ENCODE results near the gene MARCO.
"Not testable (repeated sequence)": the region's sequence is repeated elsewhere in the genome, so short reads cannot be mapped to it uniquely, and the experiment has no call there.

The MARCO gene

DNA sequence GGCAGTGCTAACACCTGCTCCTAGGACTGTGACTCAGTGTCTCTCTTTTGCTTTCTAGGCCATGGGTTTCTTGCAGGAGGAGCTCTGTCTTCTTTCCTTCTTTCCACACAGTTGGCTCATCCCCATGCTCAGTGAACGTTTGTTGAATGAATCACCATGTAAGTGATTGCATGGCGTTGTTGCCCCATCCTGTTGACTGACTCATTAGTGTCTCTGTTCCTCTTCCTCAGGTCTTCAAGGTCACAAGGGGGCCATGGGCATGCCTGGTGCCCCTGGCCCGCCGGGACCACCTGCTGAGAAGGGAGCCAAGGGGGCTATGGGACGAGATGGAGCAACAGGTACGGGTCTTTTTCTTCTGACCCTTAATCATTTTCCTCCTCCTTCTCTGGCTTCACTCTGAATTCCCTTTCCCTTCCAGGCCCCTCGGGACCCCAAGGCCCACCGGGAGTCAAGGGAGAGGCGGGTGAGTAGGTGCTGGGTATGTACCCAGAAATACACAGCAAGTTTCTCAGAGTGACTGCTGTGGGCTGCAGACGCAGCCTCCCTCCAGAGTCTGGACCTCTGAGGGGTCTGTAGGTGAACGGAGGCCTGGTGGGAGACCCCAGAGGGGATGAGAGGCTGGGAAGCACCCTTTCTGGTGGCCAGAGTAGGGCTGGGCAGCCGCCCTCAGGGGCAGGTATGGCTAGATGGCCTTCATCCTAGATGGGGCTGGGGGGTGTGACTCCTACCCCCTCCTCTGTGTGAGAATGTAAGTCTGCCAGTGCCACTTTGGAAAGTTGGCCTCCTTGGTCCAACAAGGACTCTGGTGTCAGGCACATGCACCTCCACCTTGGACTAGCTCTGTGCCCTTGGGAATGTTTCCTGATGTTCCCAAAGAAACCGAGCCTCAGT is 32.4 kb downstream of the MARCO start:
- no peak for DNase-seq (ENCODE audit: low read depth)

DNA sequence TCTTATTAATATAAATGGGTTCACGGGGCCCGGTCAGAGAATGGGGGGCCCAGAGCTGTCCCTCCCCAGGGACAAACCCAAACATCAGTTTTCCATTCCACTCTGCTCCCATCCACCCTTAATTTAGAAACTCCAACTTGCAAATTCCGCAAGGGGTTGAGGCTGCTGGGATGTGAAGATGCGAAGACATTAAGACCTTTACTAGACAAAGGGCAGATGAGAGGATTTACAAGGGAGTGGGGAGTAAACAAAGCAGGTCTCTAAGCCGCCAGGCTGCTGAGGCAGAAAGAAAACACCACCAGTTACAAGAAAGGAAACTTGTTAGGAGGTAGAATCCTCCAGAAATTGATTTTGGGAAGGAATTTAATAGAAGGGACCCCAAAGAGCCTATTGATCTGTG is 33.1 kb downstream of the MARCO start:
- no peak for DNase-seq (ENCODE audit: low read depth)

DNA sequence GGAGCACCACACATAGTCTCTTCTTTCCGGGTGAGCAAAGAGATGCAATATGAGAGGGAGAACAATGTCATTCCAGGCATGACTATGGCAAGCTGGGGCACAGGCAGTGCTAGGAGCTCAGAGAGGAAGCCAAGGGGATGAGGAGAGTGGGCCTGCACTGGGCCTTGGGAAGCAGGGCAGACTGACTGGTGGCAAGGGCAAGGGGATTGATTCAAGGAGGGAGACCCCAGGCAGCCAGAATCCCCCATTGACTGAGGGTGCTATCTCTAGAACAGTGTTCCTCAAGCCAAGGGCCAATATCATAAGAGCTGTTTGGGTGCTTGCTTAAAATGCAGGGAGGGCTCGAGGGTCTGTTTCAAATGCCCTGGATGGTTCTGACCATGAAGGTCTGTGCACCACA is 36.1 kb downstream of the MARCO start:
- no peak for DNase-seq (ENCODE audit: low read depth)

DNA sequence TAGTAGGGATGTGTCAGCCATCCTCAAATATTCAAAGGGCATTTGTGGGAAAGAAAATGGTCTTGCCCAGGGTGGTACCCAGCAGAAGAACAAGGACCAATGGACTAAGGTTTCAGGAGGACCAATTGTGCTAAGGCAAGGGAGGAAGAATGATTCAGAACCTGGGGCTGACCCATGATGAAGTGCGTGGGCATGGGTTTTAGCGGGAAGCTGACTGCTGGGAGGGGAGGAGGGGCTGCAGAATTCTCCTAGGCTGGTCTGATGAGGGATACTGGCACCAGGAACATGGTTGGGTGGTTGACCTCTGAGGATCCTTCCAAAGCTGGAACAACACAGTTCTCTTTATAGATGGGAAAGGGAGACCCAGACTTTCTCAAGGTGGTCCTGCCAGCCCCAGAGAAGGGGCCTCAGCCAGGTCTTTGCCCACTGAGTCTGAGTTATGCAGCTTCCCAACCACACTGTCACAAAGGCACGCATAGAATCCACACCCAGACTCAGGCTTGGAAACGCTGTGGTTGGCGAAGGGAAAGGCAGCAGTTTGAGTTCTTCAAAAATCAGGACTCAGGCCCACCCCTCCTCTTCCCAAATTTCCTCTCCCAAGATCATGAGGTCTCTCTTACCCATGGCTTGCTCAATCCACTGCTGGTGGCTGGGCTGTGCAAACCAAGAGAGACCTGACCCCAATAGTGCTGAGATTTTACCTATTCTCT is 37.3 kb downstream of the MARCO start:
- DNase-seq (ENCODE audit: low read depth) = no peak

DNA sequence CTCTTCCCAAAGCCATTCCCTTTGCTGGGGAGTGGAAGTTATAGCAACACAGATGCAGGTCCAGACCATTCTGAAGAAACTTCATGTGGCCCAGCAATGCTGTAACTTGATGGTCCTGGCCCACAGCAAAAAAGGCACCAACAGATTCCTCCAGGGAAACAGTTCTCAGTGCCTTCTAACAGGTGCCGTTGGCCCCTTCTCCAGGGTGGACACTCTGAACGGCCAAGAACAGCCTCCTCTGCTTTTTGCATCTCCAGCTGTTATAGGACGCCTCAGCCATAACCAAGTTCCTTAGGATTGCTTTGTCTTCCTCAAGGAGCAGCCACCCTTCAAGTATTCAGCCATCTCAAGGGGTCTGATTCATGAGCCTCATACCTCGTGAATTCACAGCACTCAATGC is 38.0 kb downstream of the MARCO start:
- DNase-seq (ENCODE audit: low read depth) = no peak

DNA sequence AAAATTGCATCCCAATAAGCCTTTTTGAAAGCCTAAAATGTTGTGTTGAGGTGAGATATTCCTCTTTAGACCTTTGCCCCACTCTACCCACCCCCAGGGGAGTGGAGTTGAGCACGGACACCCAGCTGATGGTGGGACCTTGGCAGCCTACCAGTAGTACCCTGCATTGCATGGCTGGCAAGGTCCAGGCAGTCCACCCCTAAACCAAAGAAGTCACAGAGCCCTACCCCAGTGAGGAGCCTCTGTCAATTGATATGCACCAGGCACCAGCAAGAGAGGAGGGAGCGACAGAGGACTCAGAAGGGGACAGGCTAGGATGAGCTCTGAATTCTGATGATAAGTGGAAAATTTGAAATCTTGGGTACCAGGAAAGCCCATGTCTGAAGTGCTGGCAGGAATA is 38.6 kb downstream of the MARCO start:
- no peak for DNase-seq (ENCODE audit: low read depth)

DNA sequence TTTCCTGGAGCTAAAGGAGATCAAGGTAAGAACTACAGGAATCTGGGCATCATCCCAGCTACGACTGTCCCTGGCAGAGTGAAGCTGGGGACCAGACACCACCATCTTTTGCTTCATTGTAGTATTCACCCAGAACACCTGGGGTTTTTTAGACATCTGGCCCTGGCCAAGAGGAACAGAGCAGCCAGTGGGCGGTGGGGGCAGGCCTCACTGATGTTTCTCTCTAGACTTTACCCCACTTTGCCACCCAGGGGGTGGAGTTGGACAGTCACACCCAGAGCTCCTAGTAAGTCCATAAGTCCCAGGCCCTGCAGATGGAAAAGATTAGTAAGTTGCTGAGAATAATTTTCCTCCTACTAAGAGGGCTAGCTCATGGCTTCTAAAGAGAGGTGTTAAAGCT is 39.6 kb downstream of the MARCO start:
- DNase-seq (ENCODE audit: low read depth) = no peak

DNA sequence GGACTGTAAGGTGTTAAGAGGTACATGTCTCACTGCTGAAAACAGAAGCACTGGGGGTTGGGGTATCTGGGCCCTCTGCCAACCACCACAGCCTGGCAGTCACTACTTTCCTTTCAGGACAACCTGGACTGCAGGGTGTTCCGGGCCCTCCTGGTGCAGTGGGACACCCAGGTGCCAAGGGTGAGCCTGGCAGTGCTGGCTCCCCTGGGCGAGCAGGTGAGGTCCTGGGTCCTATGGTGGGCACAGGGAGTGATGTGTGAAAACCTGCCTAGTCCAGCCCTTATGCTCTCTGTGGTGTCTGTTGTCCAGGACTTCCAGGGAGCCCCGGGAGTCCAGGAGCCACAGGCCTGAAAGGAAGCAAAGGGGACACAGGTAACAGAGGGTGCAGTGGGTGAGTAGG is 40.0 kb downstream of the MARCO start:
- no peak for DNase-seq (ENCODE audit: low read depth)

DNA sequence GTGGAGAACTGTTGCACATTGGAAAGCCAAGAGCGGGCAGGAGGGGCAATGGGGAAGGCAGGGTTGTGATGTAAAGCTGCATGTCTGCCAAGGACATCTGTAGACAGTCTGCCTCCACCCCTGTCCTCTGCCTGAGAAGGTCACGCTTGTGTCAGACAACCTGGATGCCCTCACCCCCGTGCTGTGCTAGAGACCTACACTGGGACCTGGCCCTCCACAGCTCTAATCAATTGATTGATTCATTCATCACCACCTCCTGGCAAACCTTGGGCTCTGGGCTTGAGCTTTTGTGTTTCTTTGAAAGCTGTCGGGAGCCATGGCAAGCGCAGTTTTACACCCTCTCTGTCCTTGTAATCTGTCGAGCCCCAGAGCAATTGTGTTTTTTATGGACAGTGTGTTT is 41.1 kb downstream of the MARCO start:
- no peak for DNase-seq (ENCODE audit: low read depth)

DNA sequence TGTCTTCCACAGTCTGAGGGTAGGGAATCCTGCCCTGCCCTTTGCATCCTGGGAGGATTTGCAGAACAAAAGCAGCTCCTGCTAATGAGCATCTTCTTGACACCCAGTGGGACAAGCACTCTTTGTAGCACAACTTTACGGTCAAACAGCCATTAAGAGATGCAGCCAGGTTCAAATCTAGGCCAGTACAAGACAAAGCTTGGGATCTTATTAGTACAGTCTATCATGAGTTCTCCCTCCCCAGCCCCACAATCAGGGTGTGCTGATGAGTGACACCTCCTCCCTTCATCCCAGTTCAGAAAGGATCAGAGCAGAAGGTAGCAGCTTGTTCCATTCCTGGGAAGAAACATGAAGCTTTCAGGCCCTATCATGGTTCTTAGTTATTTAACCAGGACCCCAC is 41.9 kb downstream of the MARCO start:
- no peak for DNase-seq (ENCODE audit: low read depth)

DNA sequence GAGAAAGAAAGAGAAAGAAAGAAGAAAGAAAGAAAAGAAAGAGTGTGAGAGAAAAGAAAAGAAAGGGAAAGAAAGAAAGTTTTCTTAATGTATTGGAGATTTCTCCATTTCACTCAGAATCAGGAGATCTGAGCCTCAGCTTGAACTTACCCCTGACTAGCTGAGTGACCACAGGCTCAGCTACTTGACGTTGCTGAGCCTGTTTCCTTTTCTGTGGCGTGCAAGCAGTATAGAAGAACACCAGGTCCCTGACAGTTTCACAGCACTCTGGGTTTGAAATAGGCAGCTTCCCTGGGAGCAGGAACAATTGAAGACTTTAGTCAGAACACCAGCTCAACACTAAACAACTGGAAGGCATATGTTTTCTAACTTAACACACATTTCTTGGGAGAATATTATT is 44.7 kb downstream of the MARCO start:
- no peak for DNase-seq (ENCODE audit: low read depth)

DNA sequence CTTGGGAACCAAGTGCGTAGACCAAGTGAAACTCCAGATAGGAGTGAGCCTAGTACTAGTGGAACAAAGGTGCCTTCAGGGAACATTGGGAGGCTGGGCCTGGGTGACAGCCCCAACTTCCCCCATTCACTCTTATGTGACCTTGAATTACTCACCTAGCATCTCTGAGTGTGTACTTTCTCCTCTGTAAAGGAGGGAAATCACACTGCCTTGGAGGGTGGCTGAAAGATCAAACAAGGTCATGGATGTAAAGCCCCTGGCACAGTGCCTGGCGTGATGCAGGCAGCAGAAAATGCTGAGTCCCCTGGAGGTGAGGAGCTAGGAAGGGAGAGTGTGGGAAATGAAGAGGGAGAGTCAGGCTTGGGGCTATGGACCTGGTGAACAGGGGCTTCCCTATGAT is 45.9 kb downstream of the MARCO start:
- no peak for DNase-seq (ENCODE audit: low read depth)

DNA sequence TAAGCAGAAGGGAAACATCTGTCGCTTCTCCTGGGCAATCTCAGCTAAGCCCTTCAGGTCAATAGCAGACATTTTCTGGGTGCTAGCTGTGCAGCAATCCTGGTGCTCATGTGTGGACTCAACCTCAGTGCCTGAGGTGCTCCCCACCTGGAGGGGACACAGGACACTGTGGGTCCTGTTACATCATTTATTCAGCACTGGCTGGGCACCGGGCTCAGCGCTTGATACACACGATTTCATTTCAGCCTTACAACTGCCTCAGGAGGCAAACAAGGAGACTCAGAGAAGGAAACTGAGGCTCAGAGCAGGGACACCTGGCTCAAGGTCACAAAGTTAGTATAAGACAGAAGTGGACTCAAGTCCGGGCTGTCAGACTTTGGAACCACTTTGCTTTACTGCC is 46.7 kb downstream of the MARCO start:
- no peak for DNase-seq (ENCODE audit: low read depth)

DNA sequence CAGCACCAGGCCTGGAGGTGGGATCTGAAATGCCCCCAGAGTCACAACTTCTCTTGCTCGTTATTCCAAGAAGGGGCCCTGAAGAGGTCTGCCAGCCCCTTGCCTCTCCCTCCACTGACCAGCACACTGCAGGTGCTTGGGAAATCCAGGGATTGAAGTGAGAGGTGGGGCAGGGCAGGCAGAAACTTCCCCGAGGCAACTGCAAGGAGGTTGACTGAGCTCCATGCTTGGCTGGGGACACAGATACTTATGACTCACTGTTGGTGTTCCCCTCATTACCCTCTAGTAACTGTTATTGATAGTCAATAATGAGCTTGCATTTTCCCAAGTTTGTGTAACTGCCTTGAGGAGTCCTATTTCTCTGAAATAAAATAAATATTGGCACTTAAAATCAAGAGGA is 47.5 kb downstream of the MARCO start:
- no peak for DNase-seq (ENCODE audit: low read depth)

DNA sequence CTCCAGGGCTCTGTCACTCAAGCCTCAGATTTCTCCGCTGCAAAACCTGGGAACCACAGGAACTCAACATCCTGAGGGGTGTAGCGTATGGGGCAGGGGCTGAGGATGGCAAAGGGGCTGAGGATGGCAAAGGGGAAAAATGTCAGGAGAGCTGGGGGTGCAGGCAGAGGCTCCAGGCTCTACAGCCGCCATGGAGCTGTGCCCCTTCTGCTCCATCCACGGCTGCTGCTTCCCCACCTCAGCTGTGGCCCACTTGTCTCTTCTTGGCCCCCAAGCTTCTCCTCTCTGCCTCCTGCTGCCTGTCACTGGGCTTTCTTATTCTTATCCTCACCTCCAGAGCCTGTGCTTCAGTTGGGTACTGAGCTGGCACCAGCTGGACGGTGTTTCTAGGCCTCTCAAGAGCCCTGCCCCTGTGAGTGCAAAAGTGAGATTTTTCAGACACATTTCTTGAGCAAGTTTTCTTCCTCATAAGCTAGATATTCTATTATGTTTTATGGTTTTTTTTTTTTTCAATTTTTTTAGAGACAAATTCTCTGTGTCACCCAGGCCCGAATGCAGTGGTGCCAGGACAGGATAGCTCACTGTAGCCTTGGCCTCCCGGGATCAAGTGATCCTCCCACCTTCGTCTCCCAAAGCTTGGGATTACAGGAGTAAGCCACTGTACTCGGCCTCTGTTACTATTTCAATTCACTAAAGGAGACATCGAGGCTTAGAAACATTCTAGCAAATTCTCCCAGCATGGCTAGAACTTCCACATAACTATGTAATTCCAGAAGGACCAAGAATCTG is 49.0 kb downstream of the MARCO start:
- no peak for DNase-seq (ENCODE audit: low read depth)

DNA sequence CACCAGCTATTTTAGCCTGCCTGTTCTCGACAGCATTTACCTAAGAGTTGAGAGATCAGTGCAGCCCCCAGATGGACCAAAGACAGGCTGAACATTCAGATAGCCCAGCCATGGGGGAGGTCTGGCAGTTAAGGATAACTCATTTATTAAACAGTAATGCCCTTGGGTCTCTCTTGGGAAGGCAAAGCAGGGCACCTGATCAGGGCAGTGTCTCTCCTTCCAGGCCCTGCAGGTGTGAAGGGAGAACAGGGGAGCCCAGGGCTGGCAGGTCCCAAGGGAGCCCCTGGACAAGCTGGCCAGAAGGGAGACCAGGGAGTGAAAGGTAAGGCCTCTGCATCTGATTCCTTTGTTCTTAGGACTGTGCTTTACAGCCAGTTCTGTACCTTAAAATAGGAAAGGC is 49.6 kb downstream of the MARCO start:
- DNase-seq (ENCODE audit: low read depth) = no peak

DNA sequence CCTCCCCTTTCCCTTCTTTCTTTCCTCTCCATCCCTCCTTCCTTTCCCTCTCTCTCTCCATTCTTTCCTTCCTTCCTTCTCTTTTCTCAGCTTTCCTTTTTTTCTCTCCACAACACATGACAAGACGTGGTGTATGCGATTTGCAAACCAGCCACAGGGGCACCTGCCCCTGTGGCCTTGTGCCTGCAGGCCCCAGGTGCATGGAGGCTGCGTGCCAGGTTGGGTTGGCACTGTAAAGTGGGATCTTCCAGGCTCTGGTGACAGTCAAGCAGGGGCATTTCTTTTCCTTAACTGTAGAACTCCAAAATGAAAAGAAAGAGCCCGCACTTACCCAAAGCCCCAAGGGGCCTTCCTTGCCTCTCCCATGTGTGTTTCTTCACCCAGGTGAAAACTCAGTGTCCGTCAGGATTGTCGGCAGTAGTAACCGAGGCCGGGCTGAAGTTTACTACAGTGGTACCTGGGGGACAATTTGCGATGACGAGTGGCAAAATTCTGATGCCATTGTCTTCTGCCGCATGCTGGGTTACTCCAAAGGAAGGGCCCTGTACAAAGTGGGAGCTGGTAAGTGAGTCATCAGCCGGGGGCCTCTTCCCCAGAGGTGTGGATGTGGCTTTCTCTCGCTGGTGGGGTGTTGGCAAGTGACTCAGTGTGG is 50.9 kb downstream of the MARCO start:
- DNase-seq (ENCODE audit: low read depth) = no peak

DNA sequence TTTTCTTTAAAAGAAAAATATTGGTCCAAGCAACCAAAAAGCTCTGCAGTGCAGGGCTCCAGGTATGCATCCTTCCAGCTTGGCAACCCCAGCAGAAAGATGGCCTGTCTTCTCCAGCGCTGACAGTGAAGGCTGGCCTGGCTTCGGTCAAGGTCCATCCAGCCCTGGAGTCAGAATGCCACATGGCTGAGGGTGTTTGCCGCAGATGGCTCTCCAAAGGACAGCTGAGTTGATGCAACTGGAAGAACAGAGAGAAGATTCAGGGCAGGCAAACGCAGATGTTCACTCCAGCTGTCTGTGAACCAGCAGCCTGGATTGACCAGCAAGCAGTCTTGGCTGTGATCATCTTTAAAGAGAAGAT is 51.4 kb downstream of the MARCO start:
- no peak for DNase-seq (ENCODE audit: low read depth)

DNA sequence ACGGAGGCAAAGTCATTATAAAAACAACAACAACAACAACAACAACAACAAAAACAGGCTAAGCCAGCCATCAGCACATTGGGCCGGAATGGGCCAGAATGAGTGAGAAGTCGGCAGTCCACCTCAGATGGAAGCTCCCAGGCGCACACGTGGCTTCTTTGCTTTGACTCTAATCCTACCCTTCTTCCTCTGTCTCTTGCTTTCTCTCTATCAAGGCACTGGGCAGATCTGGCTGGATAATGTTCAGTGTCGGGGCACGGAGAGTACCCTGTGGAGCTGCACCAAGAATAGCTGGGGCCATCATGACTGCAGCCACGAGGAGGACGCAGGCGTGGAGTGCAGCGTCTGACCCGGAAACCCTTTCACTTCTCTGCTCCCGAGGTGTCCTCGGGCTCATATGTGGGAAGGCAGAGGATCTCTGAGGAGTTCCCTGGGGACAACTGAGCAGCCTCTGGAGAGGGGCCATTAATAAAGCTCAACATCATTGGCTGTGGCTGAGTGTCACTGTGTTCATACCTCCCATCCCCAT is 52.2 kb downstream of the MARCO start:
- DNase-seq (ENCODE audit: low read depth) = no peak

DNA sequence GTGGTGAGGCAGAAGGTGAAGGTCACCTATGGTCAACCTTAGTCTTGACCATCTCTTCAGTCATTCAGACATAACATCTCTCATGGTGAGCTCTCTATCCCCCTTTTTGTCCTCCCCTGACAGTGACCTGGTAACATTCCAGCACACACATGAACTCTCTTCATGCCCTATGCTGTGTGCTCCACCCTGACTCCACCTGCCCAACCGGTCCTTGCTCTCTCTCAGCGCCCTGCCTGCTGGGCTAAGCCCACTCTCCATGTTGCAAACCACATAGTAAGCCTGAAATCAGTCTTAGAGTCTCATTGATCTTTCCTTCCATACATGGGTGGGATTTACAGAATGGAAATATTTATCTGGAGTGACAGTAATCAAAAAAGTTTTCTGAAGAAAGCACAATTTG is 52.8 kb downstream of the MARCO start:
- no peak for DNase-seq (ENCODE audit: low read depth)

DNA sequence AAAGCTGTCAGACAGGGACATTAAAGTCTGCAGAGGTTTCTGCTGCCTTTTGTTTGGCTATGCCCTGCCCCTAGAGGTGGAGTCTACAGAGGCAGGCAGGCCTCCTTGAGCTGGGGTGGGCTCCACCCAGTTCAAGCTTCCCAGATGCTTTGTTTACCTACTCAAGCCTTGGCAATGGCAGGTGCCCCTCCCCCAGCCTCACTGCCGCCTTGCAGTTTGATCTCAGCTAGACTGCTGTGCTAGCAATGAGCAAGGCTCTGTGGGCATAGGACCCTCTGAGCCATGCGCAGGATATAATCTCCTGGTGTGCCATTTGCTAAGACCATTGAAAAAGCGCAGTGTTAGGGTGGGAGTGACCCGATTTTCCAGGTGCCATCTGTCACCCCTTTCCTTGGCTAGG is 61.9 kb downstream of the MARCO start:
- DNase-seq (ENCODE audit: low read depth) = not testable (repeated sequence)

DNA sequence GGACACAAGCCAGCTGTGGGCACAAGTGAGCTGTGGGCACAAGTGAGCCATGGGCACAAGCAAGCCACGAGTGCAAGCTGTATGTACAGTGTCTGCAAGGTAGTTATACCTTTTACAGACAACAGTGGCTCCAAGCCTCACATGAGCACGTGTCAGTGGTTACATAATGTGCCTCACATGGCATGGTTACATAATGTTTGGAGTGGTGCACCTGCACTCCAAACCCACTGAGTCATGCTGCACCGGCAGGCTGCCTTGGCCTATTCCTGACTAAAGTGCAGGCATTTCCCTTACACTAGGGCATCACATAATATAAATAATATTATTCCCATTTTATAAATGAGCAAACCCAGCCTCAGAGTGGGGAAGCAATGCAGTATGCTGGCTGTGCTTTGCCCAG is 62.6 kb downstream of the MARCO start:
- DNase-seq (ENCODE audit: low read depth) = no peak

All from CMK (cell line).